Endothelial cell of umbilical vein (primary cell): ENCODE measurements around the gene PSG1. TPM values are rescaled to one million over a fixed set of nuclear protein-coding genes. Genes with fewer than 3 reads are reported as not detected.

Experiments
- BruUV-seq: library from RNA; stranded (reverse); fragments of 400-500 nt; replicated peaks from 2 replicates; lab custom pipeline; 2021; lab: Mats Ljungman, UMichigan
- CTCF ChIA-PET: fragments of 300-600, 350-600 bp; sonication (Branson Sonifier 250); formaldehyde crosslinking; loops from one replicate; lab custom pipeline; 2021; ENCODE audit warnings: antibody characterized with exemption, inconsistent platforms; lab: Charles Lee
- POLR2A ChIA-PET: fragments of 300-600, 350-600 bp; sonication (Branson Sonifier 250); formaldehyde crosslinking; loops from one replicate; lab custom pipeline; 2021; ENCODE audit warnings: antibody characterized with exemption, inconsistent platforms; lab: Charles Lee
- DNase-seq: peaks from one replicate; pipeline ENCODE4 v3.0.0-alpha.2; 2011; ENCODE audit warnings: low read depth, low spot score
- FAIRE-seq: peaks from 2 replicates; lab custom pipeline; 2011; peaks lifted over from hg19 to GRCh38; lab: Jason Lieb, UNC
- H2AFZ ChIP-seq: 2 replicates; pipeline ENCODE4 v1.6.0; 2012; ENCODE audit warnings: low read depth, low read length, control low read depth, inconsistent platforms
- H3K27ac ChIP-seq: 2 replicates; pipeline ENCODE4 v1.5.1; 2011; ENCODE audit warnings: low read depth, mild to moderate bottlenecking, control low read depth, low read length, moderate library complexity; ENCODE audit not compliant: insufficient read depth
- H3K27me3 ChIP-seq, 2 experiments: 2 replicates each; pipeline versions ENCODE4 v1.6.0 to v1.6.1; 2011; ENCODE audit warnings: low read length in 2 of 2, mixed read lengths in 1 of 2; ENCODE audit not compliant: control insufficient read depth in 2 of 2, insufficient read depth in 2 of 2
- H3K36me3 ChIP-seq, 2 experiments: 2 replicates in 1 of 2; 3 replicates in 1 of 2; pipeline ENCODE4 v1.5.1; 2011; ENCODE audit warnings: low read length in 2 of 2, mild to moderate bottlenecking in 1 of 2, moderate library complexity in 1 of 2; ENCODE audit not compliant: control insufficient read depth in 2 of 2, insufficient read depth in 2 of 2; ENCODE audit errors: extremely low read depth in 1 of 2
- H3K4me1 ChIP-seq: 3 replicates; pipeline ENCODE4 v1.5.1; 2011; ENCODE audit warnings: mild to moderate bottlenecking, low read length; ENCODE audit not compliant: control insufficient read depth, insufficient read depth; ENCODE audit errors: extremely low read depth
- H3K4me2 ChIP-seq: 2 replicates; pipeline ENCODE4 v1.6.1; 2011; ENCODE audit warnings: low read length, control low read depth, mixed read lengths; ENCODE audit not compliant: insufficient read depth
- H3K4me3 ChIP-seq, 3 experiments: fragments of 200-600 bp in 1 of 3; sonication (generic), shearing (Covaris generic) in 1 of 3; replicated peaks in 1 of 3; 2 replicates each; pipeline ENCODE4 v1.5.1; 2011 to 2016; ENCODE audit warnings: control low read depth in 3 of 3, low read length in 3 of 3, mild to moderate bottlenecking in 2 of 3, inconsistent platforms in 1 of 3, low read depth in 1 of 3, moderate library complexity in 1 of 3; ENCODE audit not compliant: insufficient read depth in 1 of 3
- H3K79me2 ChIP-seq: 2 replicates; pipeline ENCODE4 v1.6.0; 2012; ENCODE audit warnings: low read length, inconsistent platforms; ENCODE audit not compliant: control insufficient read depth, insufficient read depth
- H3K9ac ChIP-seq: replicated peaks from 2 replicates; pipeline ENCODE3; 2011; ENCODE audit warnings: low read length, control low read depth; ENCODE audit not compliant: insufficient read depth; ENCODE audit errors: extremely low read depth
- H3K9me1 ChIP-seq: replicated peaks from 3 replicates; pipeline ENCODE4 v1.6.0; 2011; ENCODE audit warnings: mild to moderate bottlenecking, low read length; ENCODE audit not compliant: control insufficient read depth, insufficient read depth; ENCODE audit errors: extremely low read depth
- H3K9me3 ChIP-seq: replicated peaks from 2 replicates; pipeline ENCODE4 v1.5.1; 2012; ENCODE audit warnings: low read length, inconsistent platforms; ENCODE audit not compliant: control insufficient read depth, insufficient read depth
- H4K20me1 ChIP-seq: replicated peaks from 2 replicates; pipeline ENCODE3; 2011; ENCODE audit warnings: mild to moderate bottlenecking, low read length; ENCODE audit not compliant: control insufficient read depth, insufficient read depth; ENCODE audit errors: extremely low read depth
- CTCF ChIP-seq, 2 donors: IDR thresholded peaks; 1 replicate in 1 of 2; 2 replicates in 1 of 2; pipeline ENCODE4 v1.5.1; 2011; ENCODE audit warnings: low read length in 2 of 2, mild to moderate bottlenecking in 2 of 2, moderate library complexity in 2 of 2, control low read depth in 1 of 2, inconsistent platforms in 1 of 2, low read depth in 1 of 2; ENCODE audit not compliant: insufficient read depth in 1 of 2; ENCODE audit errors: extremely low read depth in 1 of 2
- EZH2 ChIP-seq: IDR thresholded peaks from 2 replicates; pipeline ENCODE4 v1.6.1; 2012; ENCODE audit warnings: borderline replicate concordance, low read depth, mild to moderate bottlenecking, moderate library complexity, low read length, inconsistent platforms; ENCODE audit not compliant: severe bottlenecking
- FOS ChIP-seq: IDR thresholded peaks from 2 replicates; pipeline ENCODE4 v1.6.1; 2011; ENCODE audit warnings: mild to moderate bottlenecking, low read length, moderate library complexity, borderline replicate concordance; ENCODE audit not compliant: insufficient read depth
- GATA2 ChIP-seq: IDR thresholded peaks from 2 replicates; pipeline ENCODE4 v1.7.0; 2011; ENCODE audit warnings: low read depth, mild to moderate bottlenecking, moderate library complexity, mixed read lengths, low read length; ENCODE audit not compliant: insufficient read length, insufficient read depth
- JUN ChIP-seq: IDR thresholded peaks from 2 replicates; pipeline ENCODE4 v1.6.1; 2011; ENCODE audit warnings: borderline replicate concordance, low read depth; ENCODE audit not compliant: insufficient read length, insufficient read depth
- MAX ChIP-seq: IDR thresholded peaks from 2 replicates; pipeline ENCODE4 v1.6.1; 2011; ENCODE audit not compliant: insufficient read depth, insufficient read length
- MYC ChIP-seq: IDR thresholded peaks from one replicate; pipeline ENCODE4 v1.6.1; 2011; ENCODE audit warnings: mild to moderate bottlenecking, low read depth, low read length
- POLR2A ChIP-seq: IDR thresholded peaks from 2 replicates; pipeline ENCODE4 v1.6.1; 2012; ENCODE audit warnings: low read depth, mild to moderate bottlenecking, control low read depth, low read length
- POLR2AphosphoS5 ChIP-seq: IDR thresholded peaks from 2 replicates; pipeline ENCODE4 v1.6.1; 2012; ENCODE audit warnings: low read depth, mild to moderate bottlenecking, control low read depth, low read length, moderate library complexity; ENCODE audit not compliant: insufficient read depth
- dilution Hi-C: fragments of 300-500 bp; cut with MboI; formaldehyde crosslinking; loops from one replicate; pipeline ENCODE4 v1.15.0; 2019; ENCODE audit warnings: low sequenced_read_pairs; ENCODE audit not compliant: extremely low pct_ligation_motif_present
- intact Hi-C: fragments of 100-400 bp; cut with micrococcal nuclease; formaldehyde crosslinking; loops from one replicate; pipeline ENCODE4 v1.10.0; 2022
- polyA plus RNA-seq, 4 experiments: library from polyadenylated mRNA; depleted of rRNA in 3 of 4; stranded (reverse) in 3 of 4; unstranded in 1 of 4; fragments of >200 nt; gene quantifications; 2 replicates each; pipeline versions ENCODE4 v1.2.1 to v1.2.3, GENCODE V29; 2011 to 2012; ENCODE audit warnings: missing spikeins in 1 of 4
- total RNA-seq: library from RNA; stranded (reverse); gene quantifications from 2 replicates; pipeline ENCODE4 v1.2.3, GENCODE V29; 2021

Gene PSG1
- total and polyA plus RNA-seq, 2 donors (not counting 3 experiments of a cell fraction or from before 2014, with no cell fraction given), result not detected

GRCh38 chr19:42850981-42851717 lies 28.4 kb downstream of the PSG1 start:
- ChIA-PET POLR2A (no interaction called here), CTCF (no interaction called here)
- Histone ChIP-seq H2AFZ (no peak overlapping the region), H3K36me3 (no peaks in the 10 kb centered on the region), H4K20me1 (no peaks in the 10 kb centered on the region), H3K4me2 (no peak overlapping the region), H3K4me3 (no peak overlapping the region), H3K27ac (peak overlapping the region; percentile 61), H3K4me1 (no peaks in the 10 kb centered on the region), H3K9me1 (no peaks in the 10 kb centered on the region), H3K9me3 (no peaks in the 10 kb centered on the region), H3K27me3 (no peaks in the 10 kb centered on the region), H3K9ac (peak overlapping the region; percentile 23), H3K79me2 (no peaks in the 10 kb centered on the region)
- dilution Hi-C loops, result no loop called here
- intact Hi-C loops, result no loop called here
- FAIRE-seq (no peak), DNase-seq (no peak)
- no peak for TF ChIP-seq CTCF (IDR thresholded peaks at IDR 0.05; ENCODE audit: extremely low read depth in 1 of 2, insufficient read depth in 1 of 2, low read depth in 1 of 2, low read length in 2 of 2)
- no peak for TF ChIP-seq POLR2A
- TF ChIP-seq EZH2, result no peak
- peak; percentile 54 for TF ChIP-seq GATA2
- TF ChIP-seq JUN, result no peak
- TF ChIP-seq MAX, result no peak
- no peak for TF ChIP-seq POLR2AphosphoS5
- TF ChIP-seq FOS, result peak; percentile 19
- TF ChIP-seq MYC, result no peak
- TSS peak; percentile 93 for BruUV-seq
